ENCODE results near the gene PHKG2.

Gene PHKG2

GRCh38 chr16:30744183-30744582, 4.0 kb upstream of the PHKG2 start:
- 0 out of 2 replicates have a peak, but pooled peaks cover 4% of the 10 kb centered on the region for H3K36me3 ChIP-seq (ENCODE audit: low read length)
- no peak overlapping the region for H3K9ac ChIP-seq (ENCODE audit: low read length)
- no peak overlapping the region for H2AFZ ChIP-seq (ENCODE audit: low read depth, low read length, severe bottlenecking)
- no peak overlapping the region for H3K27ac ChIP-seq (ENCODE audit: low read depth, low read length)
- H4K20me1 ChIP-seq (ENCODE audit: low read depth, low read length), result no peaks in the 10 kb centered on the region
- no peaks in the 10 kb centered on the region for H3K9me3 ChIP-seq (ENCODE audit: insufficient read depth, low read length)
- TF ChIP-seq EZH2phosphoT487 (conservative IDR thresholded peaks at IDR 0.05; ENCODE audit: low read length) (no peak), CTCF (IDR thresholded peaks at IDR 0.05; ENCODE audit: insufficient read depth, low read length, poor library complexity, severe bottlenecking) (no peak)
- H3K4me3 ChIP-seq (ENCODE audit: insufficient read depth, low read length, poor library complexity, severe bottlenecking), result no peak overlapping the region
- no peaks in the 10 kb centered on the region for H3K27me3 ChIP-seq (ENCODE audit: low read length)
- peaks cover 4% of the 10 kb centered on the region; the same call in 1 of the 2 replicates for H3K79me2 ChIP-seq (ENCODE audit: insufficient read depth, low read length)
- no peaks in the 10 kb centered on the region for H3K9me2 ChIP-seq (replicated peaks; ENCODE audit: insufficient read depth, low read length)
- no peak overlapping the region for H3K4me2 ChIP-seq (ENCODE audit: low read depth, low read length, poor library complexity, severe bottlenecking)
- peaks cover 31% of the 10 kb centered on the region for H3F3A ChIP-seq (ENCODE audit: insufficient read depth)

GRCh38 chr16:30745082-30745481, 3.1 kb upstream of the PHKG2 start:
- Histone ChIP-seq H4K20me1 (ENCODE audit: low read depth, low read length) (no peaks in the 10 kb centered on the region), H3K27ac (ENCODE audit: low read depth, low read length) (no peak overlapping the region), H3K9me2 (replicated peaks; ENCODE audit: insufficient read depth, low read length) (no peaks in the 10 kb centered on the region), H3K9me3 (ENCODE audit: insufficient read depth, low read length) (no peaks in the 10 kb centered on the region), H3K36me3 (ENCODE audit: low read length) (0 out of 2 replicates have a peak, but pooled peaks cover 4% of the 10 kb centered on the region), H3K4me2 (ENCODE audit: low read depth, low read length, poor library complexity, severe bottlenecking) (no peak overlapping the region), H3F3A (ENCODE audit: insufficient read depth) (peaks cover 31% of the 10 kb centered on the region), H3K9ac (ENCODE audit: low read length) (no peak overlapping the region), H2AFZ (ENCODE audit: low read depth, low read length, severe bottlenecking) (no peak overlapping the region), H3K79me2 (ENCODE audit: insufficient read depth, low read length) (peaks cover 13% of the 10 kb centered on the region), H3K27me3 (ENCODE audit: low read length) (no peaks in the 10 kb centered on the region), H3K4me3 (ENCODE audit: insufficient read depth, low read length, poor library complexity, severe bottlenecking) (no peak overlapping the region)
- no peak for TF ChIP-seq EZH2phosphoT487 (conservative IDR thresholded peaks at IDR 0.05; ENCODE audit: low read length)
- no peak for TF ChIP-seq CTCF (IDR thresholded peaks at IDR 0.05; ENCODE audit: insufficient read depth, low read length, poor library complexity, severe bottlenecking)

- H3F3A ChIP-seq (ENCODE audit: insufficient read depth), result peaks cover 31% of the 10 kb centered on the region
- H3K4me3 ChIP-seq (ENCODE audit: insufficient read depth, low read length, poor library complexity, severe bottlenecking), result no peak overlapping the region
- H3K27ac ChIP-seq (ENCODE audit: low read depth, low read length), result peak overlapping the region; percentile 62; the same call in 1 of the 2 replicates
- H2AFZ ChIP-seq (ENCODE audit: low read depth, low read length, severe bottlenecking), result no peak overlapping the region
- H3K9me3 ChIP-seq (ENCODE audit: insufficient read depth, low read length), result no peaks in the 10 kb centered on the region
- H3K27me3 ChIP-seq (ENCODE audit: low read length), result no peaks in the 10 kb centered on the region
- H3K79me2 ChIP-seq (ENCODE audit: insufficient read depth, low read length), result peaks cover 20% of the 10 kb centered on the region
- no peaks in the 10 kb centered on the region for H4K20me1 ChIP-seq (ENCODE audit: low read depth, low read length)
- no peak for TF ChIP-seq CTCF (IDR thresholded peaks at IDR 0.05; ENCODE audit: insufficient read depth, low read length, poor library complexity, severe bottlenecking)
- TF ChIP-seq EZH2phosphoT487 (conservative IDR thresholded peaks at IDR 0.05; ENCODE audit: low read length), result no peak
- H3K9ac ChIP-seq (ENCODE audit: low read length), result no peak overlapping the region
- H3K36me3 ChIP-seq (ENCODE audit: low read length), result 0 out of 2 replicates have a peak, but pooled peaks cover 4% of the 10 kb centered on the region
- H3K9me2 ChIP-seq (replicated peaks; ENCODE audit: insufficient read depth, low read length), result no peaks in the 10 kb centered on the region
- H3K4me2 ChIP-seq (ENCODE audit: low read depth, low read length, poor library complexity, severe bottlenecking), result no peak overlapping the region
Measured at GRCh38 chr16:30746638-30747175, 1.5 kb upstream of the PHKG2 start.

Data from SU-DHL-6 (cell line).